Right renal pelvis (tissue), 4 donors: ENCODE data around the gene AXDND1. TPM values are rescaled to one million over a fixed set of nuclear protein-coding genes. Genes with fewer than 3 reads are reported as not detected.
A peak's percentile ranks its signal among the peaks of the same experiment; 100 is the strongest.
"Not testable (repeated sequence)": the region's sequence is repeated elsewhere in the genome, so short reads cannot be mapped to it uniquely, and the experiment has no call there.

Experiments used
- DNase-seq, 4 donors: peaks; one replicate each; pipeline ENCODE4 v3.0.0-alpha.2; 2013; ENCODE audit warnings: low read depth in 4 of 4, low spot score in 3 of 4, missing footprints in 1 of 4
- polyA plus RNA-seq, 4 donors: library from polyadenylated mRNA; unstranded; fragments of 120-200 nt; gene quantifications; one replicate each; pipeline ENCODE4 v1.2.1, GENCODE V29; 2013; ENCODE audit not compliant: insufficient read length in 4 of 4

Gene AXDND1
- polyA plus RNA-seq, 4 donors, result 10.4 to 21.9 (median 12.6) TPM

DNA sequence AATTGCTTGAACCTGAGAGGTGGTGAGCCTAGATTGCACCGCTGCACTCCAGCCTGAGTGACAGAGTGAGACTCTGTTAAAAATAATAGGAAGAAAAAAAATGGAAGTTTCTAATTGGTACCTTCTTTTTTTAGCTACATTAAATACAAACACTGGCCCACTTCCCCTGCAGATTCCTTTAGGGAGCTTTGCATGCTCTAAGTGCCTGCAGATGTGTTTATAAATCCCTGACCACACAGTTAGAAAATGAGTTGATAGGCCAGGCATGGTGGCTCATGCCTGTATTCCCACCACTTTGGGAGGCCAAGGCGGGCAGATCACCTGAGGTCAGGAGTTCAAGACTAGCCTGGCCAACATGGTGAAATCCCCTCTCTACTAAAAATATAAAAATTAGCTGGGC, 4.1 kb upstream of the AXDND1 start:
- DNase-seq, result not testable (repeated sequence)

GRCh38 chr1:179366093-179366800, 476 bp downstream of the AXDND1 start:
- DNase-seq, result no peak

GRCh38 chr1:179369751-179370341, 4.1 kb downstream of the AXDND1 start:
- peak; percentile 35 to 44 (median 39) for DNase-seq

DNA sequence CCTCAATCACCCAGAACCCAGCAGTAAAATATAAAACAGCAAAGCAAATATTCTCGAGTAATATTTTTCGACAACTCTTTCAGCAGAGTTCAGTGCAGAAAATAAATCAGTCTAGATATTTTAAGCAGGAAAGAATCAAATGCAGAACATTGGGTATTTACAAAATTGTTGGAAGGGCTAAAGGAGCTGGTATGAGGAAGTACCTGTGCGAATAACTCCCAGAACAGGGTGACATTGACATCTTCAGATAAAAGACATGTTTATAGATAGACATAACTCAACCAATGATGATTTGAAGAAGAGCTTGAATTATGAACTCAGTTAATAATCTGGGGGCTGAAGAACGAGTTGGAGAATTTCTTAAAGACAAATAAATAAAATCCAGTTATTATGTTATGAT, 6.4 kb downstream of the AXDND1 start:
- no peak for DNase-seq

DNA sequence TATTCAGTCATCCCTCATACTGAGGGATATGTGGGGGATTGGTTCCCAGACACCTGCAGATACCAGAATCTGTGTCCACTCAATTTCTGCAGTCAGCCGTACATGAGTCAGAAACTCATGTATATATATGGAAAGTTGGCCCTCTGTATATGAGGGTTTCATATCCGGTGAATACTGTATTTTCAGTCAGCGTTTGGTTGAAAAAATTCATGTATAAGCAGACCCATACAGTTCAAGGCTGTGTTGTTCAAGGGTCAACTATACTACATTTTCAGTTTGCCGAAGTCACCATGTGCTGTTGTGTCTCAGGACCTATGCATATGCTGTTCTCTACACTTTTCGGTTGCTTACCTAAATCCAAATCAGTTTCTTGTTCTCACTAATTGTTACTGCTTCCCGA, 10.5 kb downstream of the AXDND1 start:
- DNase-seq, result no peak

- DNase-seq, result no peak
These were observed 14.5 kb downstream of the AXDND1 start for GRCh38 chr1:179380299-179380698.

- no peak for DNase-seq
These were observed 18.3 kb downstream of the AXDND1 start for GRCh38 chr1:179384027-179384426.

- DNase-seq, result no peak
These were observed 19.7 kb downstream of the AXDND1 start for GRCh38 chr1:179385510-179385909.

GRCh38 chr1:179393721-179394120, 27.9 kb downstream of the AXDND1 start:
- DNase-seq, result no peak

- not testable (repeated sequence) for DNase-seq
These were observed 33.6 kb downstream of the AXDND1 start for GRCh38 chr1:179399399-179399798.

GRCh38 chr1:179417760-179418159, 52.0 kb downstream of the AXDND1 start:
- DNase-seq, result not testable (repeated sequence)

DNA sequence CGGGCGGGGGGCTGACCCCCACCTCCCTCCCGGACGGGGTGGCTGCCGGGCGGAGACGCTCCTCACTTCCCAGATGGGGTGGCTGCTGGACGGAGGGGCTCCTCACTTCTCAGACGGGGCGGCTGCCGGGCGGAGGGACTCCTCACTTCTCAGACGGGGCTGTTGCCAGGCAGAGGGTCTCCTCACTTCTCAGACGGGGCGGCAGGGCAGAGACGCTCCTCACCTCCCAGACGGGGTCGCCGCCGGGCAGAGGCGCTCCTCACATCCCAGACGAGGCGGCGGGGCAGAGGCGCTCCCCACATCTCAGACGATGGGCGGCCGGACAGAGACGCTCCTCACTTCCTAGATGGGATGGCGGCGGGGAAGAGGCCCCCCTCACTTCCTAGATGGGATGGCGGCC, 52.9 kb downstream of the AXDND1 start:
- DNase-seq, result not testable (repeated sequence)

DNA sequence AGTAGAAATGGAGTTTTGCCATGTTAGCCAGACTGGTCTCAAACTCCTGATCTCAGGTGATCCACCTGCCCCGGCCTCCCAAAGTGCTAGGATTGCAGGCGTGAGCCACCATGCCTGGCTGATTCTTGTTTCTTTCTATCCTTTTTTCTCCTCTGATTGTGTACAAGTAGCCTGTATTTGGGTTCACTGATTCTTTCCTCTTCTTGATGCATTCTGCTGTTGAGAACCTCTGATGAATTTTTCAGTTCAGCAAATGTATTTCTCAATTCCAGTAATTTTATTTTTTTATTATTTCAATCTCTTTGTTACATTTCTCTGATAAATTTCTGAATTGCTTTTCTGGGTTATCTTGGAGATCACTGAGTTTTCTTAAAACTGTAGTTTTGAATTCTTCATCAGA, 58.8 kb downstream of the AXDND1 start:
- no peak for DNase-seq

- DNase-seq, result no peak
These were observed 59.4 kb downstream of the AXDND1 start for GRCh38 chr1:179425186-179425585.

DNA sequence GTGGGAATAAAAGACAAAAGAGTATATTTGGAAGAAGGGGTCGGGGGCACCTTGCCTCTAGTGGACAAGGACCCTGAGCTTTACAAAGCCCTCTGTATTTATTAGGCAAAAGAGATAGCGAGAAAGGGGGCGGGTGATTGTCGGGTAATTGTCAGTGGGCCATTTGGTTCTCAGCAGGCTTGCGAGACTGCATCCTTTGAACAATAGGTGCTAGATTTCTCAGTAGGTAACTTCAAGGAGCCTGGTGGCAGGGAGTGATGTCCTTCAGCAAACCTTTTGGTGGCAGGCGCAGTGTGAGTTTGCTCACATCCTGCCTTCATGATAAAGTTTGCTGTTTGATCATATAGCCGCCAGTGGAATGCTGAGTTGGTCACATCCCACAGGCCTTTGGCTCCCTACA, 71.4 kb downstream of the AXDND1 start:
- DNase-seq, result no peak

DNA sequence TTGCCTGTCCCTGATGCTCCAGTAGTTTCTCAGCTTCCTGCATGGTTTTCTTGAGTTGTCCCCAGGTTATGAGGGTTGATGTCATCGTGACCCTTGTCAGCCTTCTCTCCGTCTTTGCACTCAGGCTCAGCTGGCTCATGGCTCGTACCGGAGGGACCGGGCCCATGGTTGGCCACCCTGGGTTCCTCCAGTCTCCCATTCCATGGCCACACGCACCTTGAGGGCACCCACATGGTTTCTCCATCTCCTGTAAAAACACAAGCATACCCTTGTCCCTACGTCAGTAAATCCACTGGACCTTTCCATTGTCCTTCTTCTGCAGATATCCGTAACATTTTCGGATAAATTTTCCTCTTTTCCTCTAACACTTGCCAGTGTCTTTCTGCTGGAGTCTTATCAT, 73.9 kb downstream of the AXDND1 start:
- DNase-seq, result not testable (repeated sequence)

- not testable (repeated sequence) for DNase-seq
These were observed 74.5 kb downstream of the AXDND1 start for GRCh38 chr1:179440301-179440700.

- DNase-seq, result no peak
These were observed 75.2 kb downstream of the AXDND1 start for GRCh38 chr1:179440971-179441370.

GRCh38 chr1:179441501-179441900, 75.7 kb downstream of the AXDND1 start:
- DNase-seq, result peak in 2 of 4 donors; percentile 1 to 14

GRCh38 chr1:179442846-179443245, 77.1 kb downstream of the AXDND1 start:
- DNase-seq, result not testable (repeated sequence)

- DNase-seq, result no peak
These were observed 79.8 kb downstream of the AXDND1 start for GRCh38 chr1:179445593-179445992.

DNA sequence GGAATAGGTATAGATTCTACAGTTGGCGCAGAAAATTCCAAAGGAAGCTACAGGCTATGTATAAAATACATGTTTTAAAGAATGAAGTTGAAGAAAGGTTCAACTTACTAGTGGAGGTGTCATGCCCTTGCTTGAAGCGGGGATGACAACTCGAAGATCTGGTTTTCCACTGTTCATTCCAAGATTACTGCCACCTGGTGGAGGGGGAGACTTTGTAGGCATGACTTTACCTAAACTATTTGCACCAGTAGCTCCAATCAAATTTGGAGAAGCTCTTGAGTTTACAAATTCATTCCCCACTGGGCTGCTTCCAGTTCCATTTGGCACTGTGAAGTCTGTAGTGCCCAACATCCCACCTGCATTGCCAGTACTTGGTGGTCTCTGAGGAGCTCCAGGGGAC, 81.7 kb downstream of the AXDND1 start:
- DNase-seq, result no peak
